Kidney epithelial cell (primary cell): ENCODE data around the gene MTA1. TPM values are rescaled to one million over a fixed set of nuclear protein-coding genes. Genes with fewer than 3 reads are reported as not detected.

Experiments
- DNase-seq: peaks from one replicate; pipeline ENCODE4 v3.0.0-alpha.2; 2010; ENCODE audit warnings: low read depth
- H3K27me3 ChIP-seq: 2 replicates; pipeline ENCODE4 v1.6.0; 2011; ENCODE audit warnings: low read length; ENCODE audit not compliant: control insufficient read depth, insufficient read depth
- H3K36me3 ChIP-seq: 2 replicates; pipeline ENCODE4 v1.5.1; 2011; ENCODE audit warnings: low read length; ENCODE audit not compliant: control insufficient read depth, insufficient read depth
- H3K4me3 ChIP-seq: 2 replicates; pipeline ENCODE4 v1.5.1; 2011; ENCODE audit warnings: low read depth, mild to moderate bottlenecking, control low read depth, low read length
- CTCF ChIP-seq: IDR thresholded peaks from 2 replicates; pipeline ENCODE4 v1.5.1; 2011; ENCODE audit warnings: mild to moderate bottlenecking, moderate library complexity, low read length, control low read depth, inconsistent platforms; ENCODE audit not compliant: insufficient read depth, poor library complexity, severe bottlenecking
- total RNA-seq: library from RNA; depleted of rRNA; stranded (reverse); fragments of >200 nt; gene quantifications from 2 replicates; pipeline ENCODE4 v1.2.3, GENCODE V29; 2015

The MTA1 gene
- total RNA-seq, 1 donor from 2014 or later: 68.3 TPM

GRCh38 chr14:105398726-105399465, 20.7 kb upstream of the MTA1 start:
- H3K4me3 ChIP-seq: peak overlapping the region; percentile 86
- no peak for DNase-seq
- no peaks in the 10 kb centered on the region for H3K27me3 ChIP-seq
- peaks cover 3% of the 10 kb centered on the region for H3K36me3 ChIP-seq
- no peak for TF ChIP-seq CTCF

GRCh38 chr14:105399466-105399775, 20.2 kb upstream of the MTA1 start:
- Histone ChIP-seq H3K36me3 (peaks cover 3% of the 10 kb centered on the region), H3K4me3 (peak overlapping the region; percentile 86), H3K27me3 (no peaks in the 10 kb centered on the region)
- no peak for DNase-seq
- TF ChIP-seq CTCF: no peak

- Histone ChIP-seq H3K27me3 (no peaks in the 10 kb centered on the region), H3K36me3 (peaks cover 3% of the 10 kb centered on the region), H3K4me3 (no peak overlapping the region)
- no peak for TF ChIP-seq CTCF
- no peak for DNase-seq
Measured at GRCh38 chr14:105400016-105400415, 19.6 kb upstream of the MTA1 start.

GRCh38 chr14:105401699-105402098, 17.9 kb upstream of the MTA1 start:
- H3K4me3 ChIP-seq: no peak overlapping the region
- no peak for TF ChIP-seq CTCF
- no peaks in the 10 kb centered on the region for H3K27me3 ChIP-seq
- no peak for DNase-seq
- H3K36me3 ChIP-seq: peaks cover 3% of the 10 kb centered on the region

- no peak for TF ChIP-seq CTCF
- no peak overlapping the region for H3K4me3 ChIP-seq
- H3K36me3 ChIP-seq: no peaks in the 10 kb centered on the region
- peaks cover 19% of the 10 kb centered on the region for H3K27me3 ChIP-seq
- no peak for DNase-seq
Measured at GRCh38 chr14:105408592-105408991, 11.0 kb upstream of the MTA1 start.

- H3K4me3 ChIP-seq: no peak overlapping the region
- no peak for TF ChIP-seq CTCF
- DNase-seq: no peak
- H3K36me3 ChIP-seq: no peaks in the 10 kb centered on the region
- H3K27me3 ChIP-seq: peaks cover 19% of the 10 kb centered on the region
Measured at GRCh38 chr14:105409364-105409763, 10.3 kb upstream of the MTA1 start.
